Osteoblast (primary cell): Measurements from ENCODE around the gene G6PD. TPM values are rescaled to one million over a fixed set of nuclear protein-coding genes. Genes with fewer than 3 reads are reported as not detected.
"Not testable (repeated sequence)": the region's sequence is repeated elsewhere in the genome, so short reads cannot be mapped to it uniquely, and the experiment has no call there.

ENCODE experiments used
- DNase-seq: peaks from one replicate; pipeline ENCODE4 v3.0.0; 2011; ENCODE audit warnings: low spot score, mixed read lengths; ENCODE audit not compliant: insufficient read length; ENCODE audit errors: missing footprints
- H2AFZ ChIP-seq: 2 replicates; pipeline ENCODE4 v1.6.0; 2011; ENCODE audit warnings: mild to moderate bottlenecking, low read length
- H3K27ac ChIP-seq: 2 replicates; pipeline ENCODE4 v1.5.1; 2011; ENCODE audit warnings: mild to moderate bottlenecking, low read depth, low read length, moderate library complexity
- H3K27me3 ChIP-seq: 2 replicates; pipeline ENCODE4 v1.6.0; 2012; ENCODE audit warnings: mild to moderate bottlenecking, control low read depth, inconsistent platforms, low read length, moderate library complexity; ENCODE audit not compliant: insufficient read depth
- H3K36me3 ChIP-seq: 2 replicates; pipeline ENCODE4 v1.5.1; 2011; ENCODE audit warnings: mild to moderate bottlenecking, low read length, control low read depth, moderate library complexity; ENCODE audit not compliant: insufficient read depth
- H3K4me1 ChIP-seq: 2 replicates; pipeline ENCODE4 v1.5.1; 2011; ENCODE audit warnings: mild to moderate bottlenecking, low read length, control low read depth, moderate library complexity; ENCODE audit not compliant: insufficient read depth
- H3K4me2 ChIP-seq: 2 replicates; pipeline ENCODE4 v1.6.0; 2011; ENCODE audit warnings: mild to moderate bottlenecking, low read length; ENCODE audit not compliant: insufficient read depth
- H3K4me3 ChIP-seq: fragments of 200-600 bp; sonication (generic); 3 replicates; pipeline ENCODE4 v1.5.1; 2012; ENCODE audit warnings: mild to moderate bottlenecking, low read length, inconsistent platforms; ENCODE audit not compliant: insufficient read depth
- H3K79me2 ChIP-seq: 2 replicates; pipeline ENCODE4 v1.6.0; 2012; ENCODE audit warnings: mild to moderate bottlenecking, low read length, control low read depth, inconsistent platforms; ENCODE audit not compliant: insufficient read depth
- H3K9me3 ChIP-seq: 2 replicates; pipeline ENCODE4 v1.5.1; 2011; ENCODE audit warnings: low read depth, low read length, control low read depth
- H4K20me1 ChIP-seq: 2 replicates; pipeline ENCODE4 v1.6.0; 2012; ENCODE audit warnings: mild to moderate bottlenecking, low read length, control low read depth; ENCODE audit not compliant: insufficient read depth
- total RNA-seq: library from RNA; depleted of rRNA; stranded (reverse); fragments of >200 nt; gene quantifications from 2 replicates; pipeline ENCODE4 v1.2.3, GENCODE V29; 2012
- TF ChIP-seq, protein P1 (sequence below): IDR thresholded peaks from 2 replicates; pipeline ENCODE4 v1.5.1; 2011; ENCODE audit warnings: mild to moderate bottlenecking, low read depth, low read length, moderate library complexity; ENCODE audit errors: extremely low read depth

Gene G6PD
- total RNA-seq, 1 donor, result 88.7 TPM

DNA sequence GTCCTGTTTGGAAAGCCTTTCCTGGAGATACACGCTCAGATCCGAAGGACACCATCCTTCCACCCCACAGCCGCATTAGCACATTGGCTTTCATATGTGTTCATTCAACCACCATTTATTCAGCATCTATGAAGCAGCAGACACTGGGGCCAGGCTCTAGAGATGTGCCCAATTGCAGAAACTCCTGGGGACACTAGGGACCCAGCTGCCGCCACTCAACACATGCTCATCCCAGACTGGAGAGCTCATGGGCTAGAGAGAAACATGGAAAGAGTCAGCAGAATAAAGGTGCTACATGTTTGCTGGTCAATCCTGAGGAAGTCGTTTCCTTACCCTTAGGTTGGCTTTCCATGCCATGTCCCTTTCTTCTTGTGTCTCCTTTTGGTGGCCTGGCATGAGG is 45.9 kb upstream of the G6PD start:
- peak; percentile 51 for DNase-seq
- Histone ChIP-seq H3K27me3 (peaks cover 25% of the 10 kb centered on the region), H3K9me3 (no peaks in the 10 kb centered on the region), H4K20me1 (no peaks in the 10 kb centered on the region), H3K36me3 (no peaks in the 10 kb centered on the region), H3K79me2 (no peaks in the 10 kb centered on the region), H3K27ac (no peak overlapping the region), H2AFZ (no peak overlapping the region), H3K4me3 (no peak overlapping the region), H3K4me1 (peaks cover 12% of the 10 kb centered on the region), H3K4me2 (no peak overlapping the region)
- TF ChIP-seq, protein P1, sequence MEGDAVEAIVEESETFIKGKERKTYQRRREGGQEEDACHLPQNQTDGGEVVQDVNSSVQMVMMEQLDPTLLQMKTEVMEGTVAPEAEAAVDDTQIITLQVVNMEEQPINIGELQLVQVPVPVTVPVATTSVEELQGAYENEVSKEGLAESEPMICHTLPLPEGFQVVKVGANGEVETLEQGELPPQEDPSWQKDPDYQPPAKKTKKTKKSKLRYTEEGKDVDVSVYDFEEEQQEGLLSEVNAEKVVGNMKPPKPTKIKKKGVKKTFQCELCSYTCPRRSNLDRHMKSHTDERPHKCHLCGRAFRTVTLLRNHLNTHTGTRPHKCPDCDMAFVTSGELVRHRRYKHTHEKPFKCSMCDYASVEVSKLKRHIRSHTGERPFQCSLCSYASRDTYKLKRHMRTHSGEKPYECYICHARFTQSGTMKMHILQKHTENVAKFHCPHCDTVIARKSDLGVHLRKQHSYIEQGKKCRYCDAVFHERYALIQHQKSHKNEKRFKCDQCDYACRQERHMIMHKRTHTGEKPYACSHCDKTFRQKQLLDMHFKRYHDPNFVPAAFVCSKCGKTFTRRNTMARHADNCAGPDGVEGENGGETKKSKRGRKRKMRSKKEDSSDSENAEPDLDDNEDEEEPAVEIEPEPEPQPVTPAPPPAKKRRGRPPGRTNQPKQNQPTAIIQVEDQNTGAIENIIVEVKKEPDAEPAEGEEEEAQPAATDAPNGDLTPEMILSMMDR, result no peak

DNA sequence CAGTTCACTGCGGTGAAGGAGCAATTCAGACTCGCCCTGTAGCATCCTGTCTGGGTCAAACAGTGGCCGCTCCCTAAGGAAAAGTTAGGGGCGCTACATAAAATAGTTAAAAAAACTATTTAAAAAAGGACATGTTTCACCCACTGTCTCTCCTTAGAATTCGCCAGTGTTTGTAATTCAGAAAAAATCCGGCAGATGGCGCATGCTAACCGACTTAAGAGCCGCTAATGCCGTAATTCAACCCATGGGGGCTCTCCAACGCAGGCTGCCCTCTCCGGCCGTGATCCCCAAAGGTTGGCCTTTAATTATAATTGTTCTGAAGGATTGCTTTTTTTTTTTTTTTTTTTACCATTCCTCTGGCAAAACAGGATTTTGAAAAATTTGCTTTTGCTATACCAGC is 43.8 kb upstream of the G6PD start:
- not testable (repeated sequence) for H4K20me1 ChIP-seq, H3K4me1 ChIP-seq, H3K9me3 ChIP-seq, H3K79me2 ChIP-seq, H3K4me2 ChIP-seq, H2AFZ ChIP-seq, H3K27ac ChIP-seq, DNase-seq, H3K36me3 ChIP-seq, H3K4me3 ChIP-seq
- peaks cover 21% of the 10 kb centered on the region for H3K27me3 ChIP-seq

DNA sequence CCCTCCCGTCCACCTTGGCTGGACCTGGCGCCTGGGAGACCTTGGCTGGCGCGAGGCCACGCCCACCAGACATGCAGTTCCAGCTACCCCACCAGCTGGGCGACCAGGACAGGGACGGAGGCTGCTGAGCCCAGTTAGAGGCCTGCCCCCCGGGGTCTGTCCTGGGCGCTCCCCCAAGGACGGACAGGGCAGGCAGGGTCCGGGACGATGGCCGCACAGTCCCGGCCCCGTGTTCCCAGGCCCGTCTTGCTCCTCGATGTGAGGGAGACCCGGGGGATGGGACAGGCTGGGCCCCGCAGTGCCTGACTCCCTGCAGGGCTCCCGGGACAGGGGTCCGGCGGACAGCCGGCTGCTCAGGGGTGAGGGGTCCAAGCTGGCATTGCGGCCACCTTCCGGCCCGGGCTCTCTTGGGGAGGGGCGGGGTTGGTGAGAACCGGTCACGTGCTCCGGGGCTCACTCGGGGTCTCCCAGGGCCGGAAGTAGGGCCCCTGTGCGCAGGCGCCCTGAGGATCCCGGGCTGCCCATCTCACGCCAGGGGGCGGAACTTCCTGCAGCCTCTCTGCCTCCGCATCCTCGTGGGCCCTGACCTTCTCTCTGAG is 38.0 kb upstream of the G6PD start, which contains the start of gene CTAG1A:
Gene CTAG1A, plus strand, starts transcription at position 549 of the 599 bp plus-strand sequence. CDS start 74 bp downstream, outside the sequence.
- not testable (repeated sequence) for H3K4me2 ChIP-seq, H2AFZ ChIP-seq, H3K27me3 ChIP-seq, H3K4me3 ChIP-seq, H3K9me3 ChIP-seq, H3K36me3 ChIP-seq, H3K79me2 ChIP-seq, H4K20me1 ChIP-seq, H3K27ac ChIP-seq, DNase-seq, H3K4me1 ChIP-seq

DNA sequence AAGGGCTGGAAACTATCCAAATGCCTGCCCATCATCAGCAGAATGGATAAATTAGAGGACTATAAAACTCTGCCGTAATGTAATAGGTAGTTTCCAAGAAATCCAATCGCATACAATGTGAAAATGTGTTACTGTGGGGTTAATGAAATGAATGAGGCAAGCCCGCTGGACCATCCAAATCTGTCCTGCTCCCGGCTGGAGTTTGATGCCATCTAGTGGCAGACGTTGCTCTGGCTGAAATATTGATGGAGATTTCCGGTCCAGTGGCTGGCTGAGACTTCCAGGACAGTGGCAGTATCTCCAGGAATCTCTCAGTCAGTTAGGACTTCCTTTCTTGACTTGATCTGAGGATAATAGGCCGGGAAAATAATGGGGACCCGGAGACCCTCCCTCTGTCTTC is 36.3 kb upstream of the G6PD start:
- not testable (repeated sequence) for H3K4me1 ChIP-seq, H3K27ac ChIP-seq, H3K9me3 ChIP-seq, H3K36me3 ChIP-seq, H2AFZ ChIP-seq, H3K79me2 ChIP-seq, H3K4me3 ChIP-seq, H3K4me2 ChIP-seq, H4K20me1 ChIP-seq, DNase-seq, H3K27me3 ChIP-seq

DNA sequence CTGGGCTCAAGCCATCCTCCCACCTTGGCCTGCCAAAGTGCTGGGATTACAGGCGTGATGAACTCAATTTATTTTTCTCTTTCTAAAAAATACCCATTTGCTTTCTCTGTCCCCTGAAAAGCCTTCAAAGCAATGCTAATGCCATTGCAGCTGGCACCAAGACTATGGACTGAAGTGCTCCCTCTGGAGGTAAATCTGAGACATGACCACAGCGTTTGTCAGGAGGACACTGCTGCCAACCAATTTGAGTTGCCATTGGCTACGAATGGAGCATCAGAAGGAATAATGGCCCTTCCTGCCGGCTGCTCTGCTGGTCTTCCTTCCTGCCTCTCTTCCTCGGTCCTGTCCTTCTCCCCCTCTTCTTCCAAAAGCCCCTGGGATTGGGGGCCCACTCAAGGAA is 28.4 kb upstream of the G6PD start:
- H3K4me3 ChIP-seq, H3K9me3 ChIP-seq, H3K27ac ChIP-seq, H3K4me1 ChIP-seq, H3K79me2 ChIP-seq, H3K36me3 ChIP-seq, H3K4me2 ChIP-seq, H3K27me3 ChIP-seq, DNase-seq, H4K20me1 ChIP-seq, H2AFZ ChIP-seq: not testable (repeated sequence)

DNA sequence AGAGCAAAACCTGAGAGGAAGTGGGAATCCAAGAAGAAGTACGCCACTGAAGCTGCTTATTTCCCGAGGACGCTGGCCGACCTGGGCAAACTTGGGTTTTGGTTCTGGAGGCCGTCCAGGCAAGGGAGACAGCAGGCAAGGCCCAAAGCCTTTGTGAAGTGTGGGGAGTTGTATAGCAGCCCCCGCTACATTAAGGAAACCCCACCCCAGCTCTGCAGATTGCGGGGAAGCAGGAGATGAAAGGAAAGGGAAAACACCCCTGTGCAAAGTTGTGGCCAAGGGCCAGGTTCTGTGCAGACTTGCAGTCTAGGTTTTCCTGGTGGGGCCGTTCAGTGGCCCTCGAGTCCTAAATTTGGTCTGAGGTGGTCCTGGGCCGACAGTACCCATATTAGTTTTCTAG is 26.4 kb upstream of the G6PD start:
- H3K4me1 ChIP-seq, H3K79me2 ChIP-seq, H3K9me3 ChIP-seq, H2AFZ ChIP-seq, H3K36me3 ChIP-seq, H3K4me2 ChIP-seq, H3K27me3 ChIP-seq, DNase-seq, H3K4me3 ChIP-seq, H4K20me1 ChIP-seq, H3K27ac ChIP-seq: not testable (repeated sequence)

DNA sequence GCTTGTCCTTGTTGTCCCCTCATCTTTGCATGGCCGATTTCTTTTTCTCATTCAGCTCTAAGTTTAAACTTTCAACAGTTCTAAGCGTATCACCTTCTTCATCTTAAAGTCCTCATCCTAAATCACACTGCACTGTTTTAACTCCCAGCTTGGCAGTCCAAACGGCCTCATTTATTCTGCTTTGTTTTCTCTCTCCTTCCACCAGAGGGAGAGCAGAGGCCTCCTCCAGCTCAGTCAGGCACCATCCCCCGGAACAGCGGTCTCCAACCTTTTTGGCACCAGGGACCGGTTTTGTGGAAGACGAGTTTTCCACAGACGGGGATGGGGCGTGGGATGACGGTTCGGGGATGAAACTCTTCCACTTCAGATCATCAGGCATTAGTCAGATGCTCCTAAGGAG is 23.7 kb upstream of the G6PD start:
- not testable (repeated sequence) for H3K4me2 ChIP-seq, H3K27me3 ChIP-seq, H3K4me1 ChIP-seq, H3K4me3 ChIP-seq, H3K9me3 ChIP-seq, DNase-seq, H2AFZ ChIP-seq, H3K79me2 ChIP-seq, H3K36me3 ChIP-seq, H4K20me1 ChIP-seq, H3K27ac ChIP-seq

DNA sequence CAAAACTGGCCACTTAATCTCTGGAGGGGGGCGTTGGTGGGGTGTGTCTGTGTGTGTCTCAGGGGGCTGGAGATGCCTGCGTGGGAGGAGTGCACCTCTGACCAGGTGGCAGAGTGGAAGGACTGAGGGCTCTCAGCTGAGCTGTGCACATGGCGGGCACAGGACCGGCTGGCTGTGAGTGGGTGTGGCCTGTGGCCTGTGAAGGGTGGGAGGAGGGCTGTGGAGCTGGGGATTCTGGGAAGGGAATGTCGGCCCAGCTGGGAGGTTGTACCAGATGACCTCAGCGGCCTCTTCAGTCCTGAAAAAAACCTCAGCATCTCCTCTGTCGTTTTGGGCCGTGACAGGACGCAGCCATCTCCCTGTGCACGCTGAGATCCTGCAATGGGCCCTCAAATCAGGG is 15.6 kb upstream of the G6PD start:
- not testable (repeated sequence) for H3K4me3 ChIP-seq, H3K4me2 ChIP-seq, DNase-seq, H3K36me3 ChIP-seq, H3K4me1 ChIP-seq, H3K27ac ChIP-seq, H4K20me1 ChIP-seq, H3K9me3 ChIP-seq, H3K79me2 ChIP-seq, H2AFZ ChIP-seq, H3K27me3 ChIP-seq
